ENCODE measurements around the gene EIF3F. TPM values are rescaled to one million over a fixed set of nuclear protein-coding genes. Genes with fewer than 3 reads are reported as not detected.
A peak's percentile ranks its signal among the peaks of the same experiment; 100 is the strongest.
"Not testable (repeated sequence)": the region's sequence is repeated elsewhere in the genome, so short reads cannot be mapped to it uniquely, and the experiment has no call there.

EIF3F gene
- total and polyA plus RNA-seq, 8 donors, result 106 to 201 (median 175) TPM

DNA sequence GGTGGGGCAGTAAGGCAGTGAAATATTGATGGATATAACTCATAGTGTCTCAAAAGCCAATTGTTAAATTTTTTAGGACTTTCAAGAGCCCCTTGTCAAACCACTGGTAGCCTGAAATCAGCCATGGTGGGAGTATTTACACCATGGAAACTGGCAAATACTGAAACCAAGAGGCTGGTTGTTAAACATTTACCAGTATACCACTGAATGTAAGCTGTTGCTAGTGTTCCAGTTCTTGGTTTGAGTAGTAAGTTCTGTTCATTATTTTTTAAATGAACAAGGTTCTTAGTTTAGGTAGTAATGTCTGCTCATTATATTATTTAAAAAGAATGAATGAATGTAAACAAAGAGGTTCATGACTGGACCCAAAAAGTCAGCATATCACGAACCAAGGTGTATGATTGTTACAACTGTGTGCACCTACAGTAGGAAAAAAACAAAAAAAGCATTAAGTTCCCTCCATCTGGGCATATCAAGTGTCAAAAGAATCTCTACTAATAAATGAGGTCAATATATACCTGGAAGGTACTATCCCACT, 4.5 kb upstream of the EIF3F start:
- intact Hi-C loops (cut with DNase I), result no loop called here
- peaks cover 5 to 28% (median 9%) of the 10 kb centered on the region in 3 donors for H3K4me1 ChIP-seq
- no peaks in the 10 kb centered on the region for H3K9me3 ChIP-seq
- WGBS, 2 donors, result 79 to 85% methylated on average over 1 of the region's 1 CpG
- ATAC-seq (no peak), FAIRE-seq (no peak), DNase-seq (no peak)
- no peaks in the 10 kb centered on the region for H3K27me3 ChIP-seq
- no peak overlapping the region for H3K27ac ChIP-seq
- TF ChIP-seq CTCF (IDR thresholded peaks at IDR 0.05), result no peak
- no peak overlapping the region for H3K4me3 ChIP-seq
- H3K36me3 ChIP-seq, result no peaks in the 10 kb centered on the region

- no peaks in the 10 kb centered on the region for H3K36me3 ChIP-seq
- no peaks in the 10 kb centered on the region for H3K27me3 ChIP-seq
- H3K9me3 ChIP-seq, result no peaks in the 10 kb centered on the region
- TF ChIP-seq CTCF (IDR thresholded peaks at IDR 0.05), result no peak
- WGBS, 2 donors, result 79 to 80% methylated on average over 7 of the region's 7 CpGs
- H3K4me1 ChIP-seq, result peaks cover 17 to 41% (median 21%) of the 10 kb centered on the region in 3 donors
- DNase-seq (no peak), ATAC-seq (no peak), FAIRE-seq (no peak)
- no peak overlapping the region for H3K27ac ChIP-seq
- intact Hi-C loops (cut with DNase I), result no loop called here
- H3K4me3 ChIP-seq, result no peak overlapping the region
Measured at GRCh38 chr11:7983832-7984590, 3.1 kb upstream of the EIF3F start.

DNA sequence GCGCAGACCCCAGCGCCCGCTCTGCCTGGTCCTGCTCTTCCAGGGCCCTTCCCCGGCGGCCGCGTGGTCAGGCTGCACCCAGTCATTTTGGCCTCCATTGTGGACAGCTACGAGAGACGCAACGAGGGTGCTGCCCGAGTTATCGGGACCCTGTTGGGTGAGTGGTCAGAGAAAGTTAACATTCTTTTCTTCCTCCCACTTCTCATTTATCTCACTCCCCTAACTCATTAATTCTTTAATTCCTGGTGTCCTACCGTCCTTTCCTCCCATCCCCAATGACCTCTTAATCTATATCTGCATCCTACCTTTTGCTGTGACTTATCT, 385 bp downstream of the EIF3F start:
- not testable (repeated sequence) for H3K9me3 ChIP-seq, DNase-seq, ATAC-seq, H3K36me3 ChIP-seq, FAIRE-seq, H3K27me3 ChIP-seq
- intact Hi-C loops (cut with DNase I), result loop anchor here in 2 of 3 donors (5.0 kb wide), 2 partner anchors 90 to 95 kb away; no protein-coding TSS in a partner anchor
- 0 to 1% methylated on average over 7 to 9 of the region's 13 CpGs for WGBS, 2 donors
- peaks cover 15 to 32% (median 16%) of the 10 kb centered on the region in 3 donors for H3K4me1 ChIP-seq
- peak overlapping the region; percentile 55 to 89 (median 70) for H3K4me3 ChIP-seq
- peak overlapping the region in 2 of 4 donors; percentile 13 to 63 for H3K27ac ChIP-seq

GRCh38 chr11:7994581-7995278, 7.6 kb downstream of the EIF3F start:
- ATAC-seq, result no peak
- no peak overlapping the region for H3K27ac ChIP-seq
- no peak for DNase-seq
- TF ChIP-seq CTCF (IDR thresholded peaks at IDR 0.05), result no peak
- no peak overlapping the region for H3K4me3 ChIP-seq
- H3K4me1 ChIP-seq, result no peaks in the 10 kb centered on the region
- intact Hi-C loops (cut with DNase I), result no loop called here
- H3K27me3 ChIP-seq, result no peaks in the 10 kb centered on the region
- peaks cover 12 to 60% (median 37%) of the 10 kb centered on the region in 3 donors for H3K36me3 ChIP-seq
- WGBS, 2 donors, result 70 to 75% methylated on average over 6 of the region's 6 CpGs
- no peaks in the 10 kb centered on the region for H3K9me3 ChIP-seq
- no peak for FAIRE-seq

DNA sequence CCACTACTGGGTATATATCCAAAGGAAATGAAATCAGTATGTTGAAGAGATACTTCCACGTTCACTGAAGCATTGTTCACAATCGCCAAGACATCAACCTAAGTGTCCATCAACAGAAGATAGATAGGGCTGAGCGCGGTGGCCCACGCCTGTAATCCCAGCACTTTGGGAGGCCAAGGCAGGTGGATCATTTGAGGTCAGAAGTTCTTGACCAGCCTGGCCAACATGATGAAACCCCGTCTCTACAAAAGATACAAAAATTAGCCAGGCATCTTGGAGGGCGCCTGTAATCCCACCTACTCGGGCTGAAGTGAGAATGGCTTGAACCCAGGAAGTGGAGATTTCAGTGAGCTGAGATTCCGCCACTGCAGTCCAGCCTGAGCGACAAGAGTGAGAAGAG, 12.7 kb downstream of the EIF3F start:
- Histone ChIP-seq H3K9me3 (no peaks in the 10 kb centered on the region), H3K4me1 (no peaks in the 10 kb centered on the region), H3K36me3 (peaks cover 6 to 31% (median 30%) of the 10 kb centered on the region in 3 donors), H3K27ac (no peak overlapping the region), H3K4me3 (no peak overlapping the region), H3K27me3 (no peaks in the 10 kb centered on the region)
- FAIRE-seq (no peak), ATAC-seq (no peak), DNase-seq (no peak)
- no peak for TF ChIP-seq CTCF (IDR thresholded peaks at IDR 0.05)
- intact Hi-C loops (cut with DNase I), result no loop called here
- 91 to 95% methylated on average over 10 of the region's 10 CpGs for WGBS, 2 donors
